ENCODE measurements around the gene GRM4.

DNA sequence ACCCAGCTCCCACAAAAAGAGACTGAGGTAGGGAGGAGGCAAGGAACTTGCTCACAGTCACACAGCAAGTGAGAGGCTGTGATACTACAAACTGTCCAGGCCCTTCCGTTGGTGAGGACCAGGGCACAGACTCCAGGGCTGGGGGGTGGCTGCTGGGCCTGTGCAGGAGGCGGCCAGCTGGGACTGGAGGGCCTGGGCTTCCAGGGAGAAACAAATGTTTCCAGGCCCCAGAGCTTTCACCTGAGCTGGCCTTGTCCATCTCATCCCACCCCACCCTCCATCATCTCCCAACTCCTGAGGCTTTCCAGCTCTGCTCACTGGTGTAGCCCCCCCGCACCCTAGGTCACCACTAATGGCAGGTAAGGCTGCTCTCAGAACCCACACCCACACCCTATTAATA, 86.0 kb downstream of the GRM4 start:
- TF ChIP-seq, protein P1, sequence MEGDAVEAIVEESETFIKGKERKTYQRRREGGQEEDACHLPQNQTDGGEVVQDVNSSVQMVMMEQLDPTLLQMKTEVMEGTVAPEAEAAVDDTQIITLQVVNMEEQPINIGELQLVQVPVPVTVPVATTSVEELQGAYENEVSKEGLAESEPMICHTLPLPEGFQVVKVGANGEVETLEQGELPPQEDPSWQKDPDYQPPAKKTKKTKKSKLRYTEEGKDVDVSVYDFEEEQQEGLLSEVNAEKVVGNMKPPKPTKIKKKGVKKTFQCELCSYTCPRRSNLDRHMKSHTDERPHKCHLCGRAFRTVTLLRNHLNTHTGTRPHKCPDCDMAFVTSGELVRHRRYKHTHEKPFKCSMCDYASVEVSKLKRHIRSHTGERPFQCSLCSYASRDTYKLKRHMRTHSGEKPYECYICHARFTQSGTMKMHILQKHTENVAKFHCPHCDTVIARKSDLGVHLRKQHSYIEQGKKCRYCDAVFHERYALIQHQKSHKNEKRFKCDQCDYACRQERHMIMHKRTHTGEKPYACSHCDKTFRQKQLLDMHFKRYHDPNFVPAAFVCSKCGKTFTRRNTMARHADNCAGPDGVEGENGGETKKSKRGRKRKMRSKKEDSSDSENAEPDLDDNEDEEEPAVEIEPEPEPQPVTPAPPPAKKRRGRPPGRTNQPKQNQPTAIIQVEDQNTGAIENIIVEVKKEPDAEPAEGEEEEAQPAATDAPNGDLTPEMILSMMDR (IDR thresholded peaks at IDR 0.05): no peak
- no peak for TF ChIP-seq FOSL2 (IDR thresholded peaks at IDR 0.05; ENCODE audit: borderline replicate concordance, low read depth)
- no peak for TF ChIP-seq RAD21 (IDR thresholded peaks at IDR 0.05; ENCODE audit: low read length)
- TF ChIP-seq POLR2AphosphoS5 (IDR thresholded peaks at IDR 0.05; ENCODE audit: low read depth, low read length): no peak
- no peak for TF ChIP-seq YY1 (IDR thresholded peaks at IDR 0.05; ENCODE audit: low read depth)
- TF ChIP-seq, protein P2, sequence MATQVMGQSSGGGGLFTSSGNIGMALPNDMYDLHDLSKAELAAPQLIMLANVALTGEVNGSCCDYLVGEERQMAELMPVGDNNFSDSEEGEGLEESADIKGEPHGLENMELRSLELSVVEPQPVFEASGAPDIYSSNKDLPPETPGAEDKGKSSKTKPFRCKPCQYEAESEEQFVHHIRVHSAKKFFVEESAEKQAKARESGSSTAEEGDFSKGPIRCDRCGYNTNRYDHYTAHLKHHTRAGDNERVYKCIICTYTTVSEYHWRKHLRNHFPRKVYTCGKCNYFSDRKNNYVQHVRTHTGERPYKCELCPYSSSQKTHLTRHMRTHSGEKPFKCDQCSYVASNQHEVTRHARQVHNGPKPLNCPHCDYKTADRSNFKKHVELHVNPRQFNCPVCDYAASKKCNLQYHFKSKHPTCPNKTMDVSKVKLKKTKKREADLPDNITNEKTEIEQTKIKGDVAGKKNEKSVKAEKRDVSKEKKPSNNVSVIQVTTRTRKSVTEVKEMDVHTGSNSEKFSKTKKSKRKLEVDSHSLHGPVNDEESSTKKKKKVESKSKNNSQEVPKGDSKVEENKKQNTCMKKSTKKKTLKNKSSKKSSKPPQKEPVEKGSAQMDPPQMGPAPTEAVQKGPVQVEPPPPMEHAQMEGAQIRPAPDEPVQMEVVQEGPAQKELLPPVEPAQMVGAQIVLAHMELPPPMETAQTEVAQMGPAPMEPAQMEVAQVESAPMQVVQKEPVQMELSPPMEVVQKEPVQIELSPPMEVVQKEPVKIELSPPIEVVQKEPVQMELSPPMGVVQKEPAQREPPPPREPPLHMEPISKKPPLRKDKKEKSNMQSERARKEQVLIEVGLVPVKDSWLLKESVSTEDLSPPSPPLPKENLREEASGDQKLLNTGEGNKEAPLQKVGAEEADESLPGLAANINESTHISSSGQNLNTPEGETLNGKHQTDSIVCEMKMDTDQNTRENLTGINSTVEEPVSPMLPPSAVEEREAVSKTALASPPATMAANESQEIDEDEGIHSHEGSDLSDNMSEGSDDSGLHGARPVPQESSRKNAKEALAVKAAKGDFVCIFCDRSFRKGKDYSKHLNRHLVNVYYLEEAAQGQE (IDR thresholded peaks at IDR 0.05; ENCODE audit: low read depth, low read length): no peak
- TF ChIP-seq, protein P3, sequence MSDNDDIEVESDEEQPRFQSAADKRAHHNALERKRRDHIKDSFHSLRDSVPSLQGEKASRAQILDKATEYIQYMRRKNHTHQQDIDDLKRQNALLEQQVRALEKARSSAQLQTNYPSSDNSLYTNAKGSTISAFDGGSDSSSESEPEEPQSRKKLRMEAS (IDR thresholded peaks at IDR 0.05; ENCODE audit: low read depth): no peak
- TF ChIP-seq EP300 (IDR thresholded peaks at IDR 0.05; ENCODE audit: borderline replicate concordance in 1 of 2, low read depth in 1 of 2, low read length in 1 of 2): no peak
- no peak for TF ChIP-seq MXI1 (IDR thresholded peaks at IDR 0.05; ENCODE audit: low read depth, low read length)
- TF ChIP-seq TAF1 (IDR thresholded peaks at IDR 0.05; ENCODE audit: borderline replicate concordance, low read depth, low read length): no peak
- TF ChIP-seq, protein P4, sequence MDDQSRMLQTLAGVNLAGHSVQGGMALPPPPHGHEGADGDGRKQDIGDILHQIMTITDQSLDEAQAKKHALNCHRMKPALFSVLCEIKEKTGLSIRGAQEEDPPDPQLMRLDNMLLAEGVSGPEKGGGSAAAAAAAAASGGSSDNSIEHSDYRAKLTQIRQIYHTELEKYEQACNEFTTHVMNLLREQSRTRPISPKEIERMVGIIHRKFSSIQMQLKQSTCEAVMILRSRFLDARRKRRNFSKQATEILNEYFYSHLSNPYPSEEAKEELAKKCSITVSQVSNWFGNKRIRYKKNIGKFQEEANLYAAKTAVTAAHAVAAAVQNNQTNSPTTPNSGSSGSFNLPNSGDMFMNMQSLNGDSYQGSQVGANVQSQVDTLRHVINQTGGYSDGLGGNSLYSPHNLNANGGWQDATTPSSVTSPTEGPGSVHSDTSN (IDR thresholded peaks at IDR 0.05): no peak
- TF ChIP-seq TEAD4 (IDR thresholded peaks at IDR 0.05; ENCODE audit: borderline replicate concordance, insufficient read depth): no peak

All from SK-N-SH (cell line).